Fibroblast of skin of left quadriceps (primary cell): ENCODE results near the gene BAHCC1.

ENCODE experiments used
- DNase-seq, 2 experiments: peaks; one replicate each; pipeline ENCODE4 v3.0.0-alpha.2; 2013; ENCODE audit warnings: low read depth in 2 of 2

The BAHCC1 gene

DNA sequence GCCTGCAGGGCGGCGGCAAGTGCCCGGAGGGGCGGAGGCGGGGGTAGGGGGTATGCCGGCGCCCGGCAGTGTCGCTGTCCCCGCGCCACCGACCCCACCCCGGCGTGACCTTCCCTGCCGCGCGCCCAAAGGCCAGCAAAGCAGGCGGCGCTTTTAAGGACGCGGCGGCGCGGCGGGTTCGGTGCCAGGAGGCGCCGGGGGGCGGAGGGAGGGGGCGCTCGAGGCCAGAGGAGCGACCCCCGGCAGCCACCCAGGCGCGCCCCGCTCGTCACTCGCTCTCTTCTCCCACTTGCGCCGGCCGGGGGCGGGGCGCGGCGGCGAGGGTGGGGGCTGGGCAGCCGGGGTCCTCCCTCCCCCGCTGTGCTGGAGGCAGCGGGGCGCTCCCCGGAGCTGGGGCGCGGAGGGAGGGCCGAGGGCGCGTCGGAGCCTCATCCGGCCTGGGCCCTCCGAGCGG, 8.6 kb upstream of the BAHCC1 start:
- DNase-seq, result no peak

- no peak for DNase-seq
Measured at GRCh38 chr17:81387100-81388090, 7.9 kb upstream of the BAHCC1 start.

- DNase-seq, result no peak
Measured at GRCh38 chr17:81388091-81388611, 7.1 kb upstream of the BAHCC1 start.

DNA sequence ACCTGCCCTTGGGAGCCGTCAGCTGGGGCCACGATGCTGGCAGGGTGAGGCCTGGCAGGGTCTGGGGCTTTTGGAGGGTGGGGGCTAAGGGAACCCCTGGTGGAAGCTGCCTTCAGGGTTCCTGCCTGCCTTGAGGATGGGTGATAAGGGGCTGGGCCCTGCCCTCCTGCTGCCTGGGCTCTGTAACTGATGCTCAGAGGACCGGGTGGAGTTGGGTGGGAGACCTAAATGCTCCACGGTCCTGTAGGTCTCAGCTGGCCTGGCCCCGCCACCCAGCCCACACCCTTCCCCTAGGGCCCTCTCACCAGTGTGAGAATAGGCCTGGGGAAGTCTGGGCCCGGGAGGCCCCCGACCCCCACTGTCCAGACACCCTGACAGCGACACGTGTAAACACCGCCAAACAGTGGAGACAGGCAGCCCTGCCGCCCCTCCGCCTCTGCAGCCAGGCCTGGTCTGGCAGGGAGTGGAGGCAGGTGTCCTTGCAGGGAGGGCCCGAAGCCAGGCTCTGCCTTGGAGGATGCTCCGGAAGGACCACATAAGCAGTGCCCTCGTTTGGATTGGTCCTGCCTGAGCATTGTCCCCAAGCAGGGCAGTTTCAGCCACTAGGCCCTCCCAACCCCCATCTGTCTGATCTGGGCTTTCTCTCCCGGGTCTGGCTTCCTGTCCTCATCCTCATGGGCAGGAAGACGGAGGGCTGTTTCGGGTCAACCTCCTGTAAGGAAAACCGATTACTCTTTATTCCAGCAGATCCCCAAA, 6.5 kb upstream of the BAHCC1 start:
- DNase-seq, result no peak

- DNase-seq, result no peak
Measured at GRCh38 chr17:81389585-81389984, 5.7 kb upstream of the BAHCC1 start.

- DNase-seq, result no peak
Measured at GRCh38 chr17:81390029-81390872, 5.0 kb upstream of the BAHCC1 start.

- DNase-seq, result no peak
Measured at GRCh38 chr17:81390873-81391255, 4.4 kb upstream of the BAHCC1 start.

DNA sequence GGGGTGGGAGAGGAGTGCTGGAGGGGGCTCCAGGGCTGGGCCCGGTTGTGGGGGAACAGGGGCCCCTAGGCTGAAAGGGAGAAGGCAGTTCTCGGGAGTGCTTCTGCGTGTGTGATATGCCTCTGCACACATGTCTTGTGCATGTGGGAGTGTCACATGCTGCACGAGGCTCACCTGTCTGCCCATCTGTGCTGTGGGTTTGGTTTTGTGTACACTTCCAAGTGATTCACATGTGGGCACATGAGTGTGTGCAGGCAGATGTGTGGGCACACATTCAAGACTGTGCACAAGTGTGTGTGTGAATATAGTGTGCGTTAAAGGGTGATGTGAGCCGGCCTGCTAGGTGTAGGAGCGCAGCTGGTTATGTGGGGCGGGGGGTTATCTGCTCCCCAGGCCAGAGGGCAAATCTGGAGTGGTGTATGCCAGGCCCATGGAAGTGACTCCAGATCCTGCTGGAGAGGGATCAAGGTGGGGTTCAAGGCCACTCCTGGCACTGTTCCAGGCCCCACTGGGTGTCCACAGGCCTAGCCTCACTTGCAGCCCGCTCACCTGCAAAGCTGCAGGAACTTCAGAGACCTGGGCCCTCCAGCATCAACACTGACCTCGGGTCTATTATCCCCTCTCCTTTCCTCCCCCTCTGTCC, 3.8 kb upstream of the BAHCC1 start:
- no peak for DNase-seq

GRCh38 chr17:81391936-81392908, 3.0 kb upstream of the BAHCC1 start:
- DNase-seq, result no peak

- no peak for DNase-seq
Measured at GRCh38 chr17:81392909-81393654, 2.2 kb upstream of the BAHCC1 start.

GRCh38 chr17:81393684-81394376, 1.4 kb upstream of the BAHCC1 start:
- DNase-seq, result peak; percentile 100

DNA sequence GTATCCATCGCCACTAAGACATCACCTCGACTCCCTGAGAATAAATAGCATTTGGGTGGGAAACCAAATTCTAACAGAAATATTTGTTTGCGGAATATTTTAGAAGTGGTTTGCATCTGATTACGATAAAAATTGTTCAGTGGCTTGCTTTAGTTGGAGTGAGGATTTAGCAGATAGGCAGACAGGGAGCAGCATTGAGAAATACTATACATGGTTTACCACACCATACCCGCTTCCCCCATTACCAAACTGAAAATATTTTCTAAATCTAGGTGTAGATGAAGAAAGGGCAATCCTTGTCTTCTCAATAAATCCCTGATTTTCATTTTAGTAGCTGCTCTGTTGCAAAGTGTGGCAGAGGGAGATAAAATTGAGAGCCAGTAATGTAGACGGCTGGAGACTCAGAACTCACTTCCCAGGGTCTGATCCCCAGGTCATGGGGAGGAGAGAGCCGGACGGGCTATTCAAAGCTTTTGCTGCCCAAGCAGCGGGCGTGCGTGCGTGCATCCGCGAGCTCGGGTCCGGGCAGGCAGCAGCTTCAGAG, 808 bp upstream of the BAHCC1 start:
- no peak for DNase-seq

GRCh38 chr17:81395600-81396277, 482 bp downstream of the BAHCC1 start:
- no peak for DNase-seq

- no peak for DNase-seq
Measured at GRCh38 chr17:81396278-81396721, 1.0 kb downstream of the BAHCC1 start.

- DNase-seq, result no peak
Measured at GRCh38 chr17:81396722-81397313, 1.6 kb downstream of the BAHCC1 start.

DNA sequence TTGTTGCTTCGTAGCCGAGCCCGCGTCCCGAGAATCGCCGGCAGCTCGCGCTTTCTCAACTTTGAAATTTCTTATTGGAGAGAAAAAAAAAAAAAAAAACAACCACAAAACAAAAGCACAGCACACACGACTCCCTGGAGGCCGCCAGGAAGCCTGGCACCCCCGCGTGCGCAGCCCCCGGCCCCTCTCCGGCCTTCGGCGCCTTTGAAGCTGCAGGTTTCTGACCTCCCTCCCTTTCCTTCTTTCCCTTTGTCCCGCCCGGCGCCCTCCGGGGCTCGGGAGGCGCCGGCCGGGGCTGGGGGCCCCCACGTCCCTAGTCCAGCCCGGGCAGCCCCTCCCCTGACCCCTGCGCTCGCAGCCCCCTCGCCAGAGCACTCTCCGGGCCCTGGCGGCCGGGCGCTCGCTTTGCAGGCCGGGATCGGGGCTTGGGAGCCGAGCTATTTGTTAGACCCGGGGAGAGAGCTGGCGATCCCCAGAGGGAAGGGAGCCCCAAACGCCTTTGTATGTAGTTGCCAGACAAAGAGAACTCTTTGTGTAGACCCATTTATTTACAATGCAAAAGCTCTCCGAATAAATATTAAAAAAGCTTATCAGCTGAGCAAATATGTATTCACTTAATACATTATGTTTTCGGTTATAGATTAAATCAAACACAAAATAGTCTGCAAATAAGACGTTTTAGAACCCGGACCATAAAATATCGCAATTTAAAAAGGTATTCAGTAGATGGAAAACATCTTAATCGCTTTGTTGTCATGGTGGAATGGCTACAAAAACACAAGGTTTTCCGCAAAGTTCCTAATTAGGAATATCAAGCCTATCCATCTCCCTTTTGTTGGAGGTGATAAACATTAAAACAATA, 2.3 kb downstream of the BAHCC1 start:
- no peak for DNase-seq
